Globus pallidus (tissue), 1 donor: ENCODE measurements around the gene WTIP.
"Not testable (repeated sequence)": the region's sequence is repeated elsewhere in the genome, so short reads cannot be mapped to it uniquely, and the experiment has no call there.

Source experiments
- DNase-seq: peaks from one replicate; pipeline ENCODE4 v3.0.0-alpha.2; 2015; ENCODE audit warnings: low spot score

Gene WTIP

GRCh38 chr19:34480971-34481841 lies at the start of gene WTIP:
Gene WTIP (plus strand): TSS chr19:34481758. CDS start chr19:34481975, 217 bp downstream.
- no peak for DNase-seq

- DNase-seq: peak; percentile 5
These were observed 48.8 kb upstream of the WTIP start for GRCh38 chr19:34432797-34433196.

GRCh38 chr19:34436716-34437115 lies 44.8 kb upstream of the WTIP start:
- DNase-seq: no peak

GRCh38 chr19:34448191-34448590 lies 33.4 kb upstream of the WTIP start:
- no peak for DNase-seq

GRCh38 chr19:34452723-34453122 lies 28.8 kb upstream of the WTIP start:
- no peak for DNase-seq

- no peak for DNase-seq
These were observed 27.5 kb upstream of the WTIP start for GRCh38 chr19:34454091-34454490.

GRCh38 chr19:34454685-34455084 lies 26.9 kb upstream of the WTIP start:
- no peak for DNase-seq

- DNase-seq: not testable (repeated sequence)
These were observed 25.6 kb upstream of the WTIP start for GRCh38 chr19:34455783-34456480.

- no peak for DNase-seq
These were observed 24.1 kb upstream of the WTIP start for GRCh38 chr19:34457446-34457845.

GRCh38 chr19:34458677-34459076 lies 22.9 kb upstream of the WTIP start:
- DNase-seq: no peak

GRCh38 chr19:34459614-34460013 lies 21.9 kb upstream of the WTIP start:
- DNase-seq: no peak

GRCh38 chr19:34461375-34462100 lies 20.0 kb upstream of the WTIP start:
- DNase-seq: peak; percentile 7

GRCh38 chr19:34464785-34465184 lies 16.8 kb upstream of the WTIP start:
- DNase-seq: not testable (repeated sequence)

- DNase-seq: no peak
These were observed 13.1 kb upstream of the WTIP start for GRCh38 chr19:34468409-34468808.

- not testable (repeated sequence) for DNase-seq
These were observed 12.5 kb upstream of the WTIP start for GRCh38 chr19:34469026-34469425.

- no peak for DNase-seq
These were observed 9.5 kb upstream of the WTIP start for GRCh38 chr19:34471906-34472700.

- DNase-seq: no peak
These were observed 7.1 kb upstream of the WTIP start for GRCh38 chr19:34474233-34474989.

GRCh38 chr19:34475026-34475974 lies 6.3 kb upstream of the WTIP start:
- DNase-seq: no peak

GRCh38 chr19:34475975-34476594 lies 5.5 kb upstream of the WTIP start:
- DNase-seq: no peak
